Activated CD4-positive, alpha-beta T cell treated with anti-CD3 and anti-CD28 coated beads, Interleukin-2, amount 10 ng/mL, durations not matched to agents 24 days and 14 days (primary cell): ENCODE measurements around the gene TIFAB. TPM values are rescaled to one million over a fixed set of nuclear protein-coding genes. Genes with fewer than 3 reads are reported as not detected.
A peak's percentile ranks its signal among the peaks of the same experiment; 100 is the strongest.

ENCODE experiments used
- DNase-seq: peaks from one replicate; pipeline ENCODE4 v3.0.0; 2022
- H3K27ac Mint-ChIP-seq: one replicate; pipeline ENCODE4 v1.8.0; 2022; ENCODE audit warnings: mild to moderate bottlenecking, mixed read lengths
- H3K27me3 Mint-ChIP-seq: one replicate; pipeline ENCODE4 v1.8.0; 2022; ENCODE audit warnings: mixed read lengths
- H3K36me3 Mint-ChIP-seq: one replicate; pipeline ENCODE4 v1.8.0; 2022; ENCODE audit warnings: low read depth, mild to moderate bottlenecking, mixed read lengths
- H3K4me1 Mint-ChIP-seq: one replicate; pipeline ENCODE4 v1.8.0; 2021; ENCODE audit warnings: mixed read lengths
- H3K4me3 Mint-ChIP-seq: one replicate; pipeline ENCODE4 v1.8.0; 2022; ENCODE audit warnings: mild to moderate bottlenecking, moderate library complexity, mixed read lengths
- H3K9me3 Mint-ChIP-seq: one replicate; pipeline ENCODE4 v1.8.0; 2021; ENCODE audit warnings: mixed read lengths
- intact Hi-C: fragments of 100-400 bp; cut with micrococcal nuclease; formaldehyde crosslinking; loops from one replicate; pipeline ENCODE4 v1.15.1; 2023
- total RNA-seq: library from RNA; stranded (reverse); gene quantifications from 2 replicates; pipeline ENCODE4 v1.2.3, GENCODE V29; 2022

Gene TIFAB
- total RNA-seq, 1 donor from 2014 or later: not detected

DNA sequence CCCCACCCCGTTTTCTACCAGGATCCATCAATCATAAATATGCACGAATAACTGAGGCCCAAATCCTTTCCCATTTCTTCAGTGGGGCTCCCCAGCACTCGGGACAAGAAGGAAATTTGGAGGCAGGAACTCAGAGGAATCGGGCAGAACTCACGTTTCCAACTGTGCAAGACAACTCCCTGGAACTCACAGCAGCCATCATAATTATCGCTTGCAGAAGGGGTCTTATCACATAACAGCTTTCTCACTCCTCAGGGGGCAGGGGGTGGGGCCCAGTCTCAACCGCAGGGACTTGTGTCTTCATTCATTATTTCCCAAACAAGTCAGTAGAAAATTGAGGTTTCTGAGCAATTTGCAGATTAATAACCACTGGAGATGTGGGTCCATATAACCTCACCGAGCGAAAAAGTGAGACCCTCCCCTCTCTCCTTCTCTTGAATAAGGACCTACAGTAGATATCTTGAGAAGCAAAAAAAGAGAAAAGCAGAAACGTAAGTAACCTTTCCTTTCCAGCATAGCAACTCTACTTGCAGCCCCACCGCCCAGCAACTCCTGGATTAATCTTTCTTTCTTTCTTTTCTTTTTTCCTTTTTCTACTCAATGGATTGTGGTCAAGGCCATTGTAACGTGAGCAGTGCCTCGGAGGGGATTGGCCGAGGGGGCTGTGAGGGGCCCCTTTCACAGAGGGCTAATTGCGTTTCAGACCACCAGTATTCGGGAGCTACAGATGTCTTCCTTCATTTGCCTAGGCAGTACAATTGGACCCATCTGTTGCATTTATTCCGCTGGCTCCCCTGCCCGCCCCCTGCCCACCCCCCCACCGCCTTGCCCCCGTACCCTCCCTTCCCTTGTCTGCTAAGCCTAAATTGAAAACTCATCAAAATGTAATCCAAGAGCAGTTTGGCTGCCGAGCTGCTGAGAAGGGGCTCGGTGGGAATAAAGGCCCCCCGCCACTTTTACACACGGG, 24.7 kb upstream of the TIFAB start:
- Mint-ChIP-seq H3K9me3 (no peaks in the 10 kb centered on the region), H3K4me3 (no peak overlapping the region), H3K27me3 (peaks cover 16% of the 10 kb centered on the region), H3K4me1 (no peaks in the 10 kb centered on the region), H3K36me3 (no peaks in the 10 kb centered on the region), H3K27ac (no peak overlapping the region)
- no peak for DNase-seq
- intact Hi-C loops: no loop called here

DNA sequence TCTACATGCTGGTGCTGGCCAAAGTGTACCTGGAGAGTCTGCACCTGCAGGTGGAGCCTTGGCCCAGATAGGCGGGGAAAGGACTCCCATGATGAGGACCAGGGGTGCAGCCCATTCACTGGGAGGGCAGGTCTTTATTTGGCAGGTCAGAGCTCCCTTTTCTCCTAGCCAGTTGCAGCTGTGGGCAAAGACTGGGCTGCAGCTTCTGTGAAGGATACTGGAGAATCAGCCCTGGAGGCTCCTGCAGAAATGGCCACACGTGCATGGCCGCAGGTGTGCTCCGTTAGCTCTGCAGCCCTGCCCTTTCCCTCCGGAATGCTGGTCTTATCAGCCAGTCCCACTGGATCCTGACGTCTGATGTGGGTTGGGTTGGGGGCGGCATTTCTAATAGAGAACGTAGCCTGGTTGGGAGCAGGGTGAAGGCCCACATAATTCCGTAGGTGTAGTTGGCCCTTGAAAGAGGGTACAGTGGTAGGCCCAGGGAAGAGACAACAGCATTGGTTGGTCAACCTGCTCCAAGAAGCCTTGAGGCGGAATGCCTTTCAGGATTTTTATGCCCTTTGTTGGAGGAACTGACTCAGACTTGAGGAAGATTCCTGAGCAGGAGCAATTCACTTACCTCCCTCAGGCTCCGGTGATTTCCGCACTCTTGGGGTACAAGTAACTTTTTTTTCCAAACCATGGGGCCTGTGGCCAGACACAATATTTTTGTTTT, 22.0 kb upstream of the TIFAB start:
- Mint-ChIP-seq H3K9me3 (no peaks in the 10 kb centered on the region), H3K4me1 (no peaks in the 10 kb centered on the region), H3K27me3 (peaks cover 26% of the 10 kb centered on the region), H3K27ac (no peak overlapping the region), H3K36me3 (no peaks in the 10 kb centered on the region), H3K4me3 (no peak overlapping the region)
- intact Hi-C loops: no loop called here
- DNase-seq: no peak

DNA sequence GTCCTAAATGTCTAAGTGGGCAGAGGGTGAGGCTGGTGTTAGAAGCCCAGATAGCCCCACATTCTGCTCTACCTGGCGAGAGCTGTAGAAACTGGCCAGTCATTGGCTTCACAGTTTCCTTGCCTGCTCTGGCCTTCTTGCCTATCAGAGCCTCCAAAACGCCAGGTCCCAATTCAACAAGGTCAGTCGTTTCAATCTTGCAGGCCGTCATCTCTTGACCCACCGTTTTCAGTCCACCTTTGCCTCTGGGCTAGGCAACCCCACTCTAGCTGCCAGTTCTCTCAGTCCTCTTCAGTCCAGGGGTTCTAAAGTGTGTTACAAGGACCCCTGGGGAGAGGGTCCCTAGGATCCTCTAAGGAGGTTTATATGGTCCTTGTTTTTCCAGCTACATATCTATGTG, 20.0 kb upstream of the TIFAB start:
- Mint-ChIP-seq H3K36me3 (no peaks in the 10 kb centered on the region), H3K27me3 (peaks cover 36% of the 10 kb centered on the region), H3K4me3 (no peak overlapping the region), H3K27ac (no peak overlapping the region), H3K4me1 (no peaks in the 10 kb centered on the region), H3K9me3 (no peaks in the 10 kb centered on the region)
- DNase-seq: no peak
- intact Hi-C loops: no loop called here

DNA sequence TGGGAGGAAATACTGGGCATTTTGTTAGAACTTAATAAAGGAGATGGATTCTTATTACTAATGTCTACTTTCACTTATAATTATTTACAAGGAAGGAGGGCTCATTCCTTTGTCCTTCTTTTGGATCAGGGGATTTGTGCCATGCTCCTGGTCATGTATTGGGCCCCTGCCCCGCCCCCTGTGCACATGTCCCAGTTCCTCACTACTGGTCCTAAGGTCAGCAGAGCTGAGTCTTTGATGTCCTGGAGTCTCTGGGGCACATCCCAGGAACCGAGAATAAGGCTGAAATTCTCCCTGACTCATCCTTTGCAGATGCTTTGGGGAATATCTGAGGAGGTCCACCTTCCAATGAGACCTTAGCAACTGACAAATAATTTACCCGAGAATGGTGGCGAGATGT, 19.6 kb upstream of the TIFAB start:
- no peak overlapping the region for H3K27ac Mint-ChIP-seq
- intact Hi-C loops: no loop called here
- H3K36me3 Mint-ChIP-seq: no peaks in the 10 kb centered on the region
- no peak for DNase-seq
- H3K9me3 Mint-ChIP-seq: no peaks in the 10 kb centered on the region
- no peaks in the 10 kb centered on the region for H3K4me1 Mint-ChIP-seq
- H3K4me3 Mint-ChIP-seq: no peak overlapping the region
- peaks cover 37% of the 10 kb centered on the region for H3K27me3 Mint-ChIP-seq

DNA sequence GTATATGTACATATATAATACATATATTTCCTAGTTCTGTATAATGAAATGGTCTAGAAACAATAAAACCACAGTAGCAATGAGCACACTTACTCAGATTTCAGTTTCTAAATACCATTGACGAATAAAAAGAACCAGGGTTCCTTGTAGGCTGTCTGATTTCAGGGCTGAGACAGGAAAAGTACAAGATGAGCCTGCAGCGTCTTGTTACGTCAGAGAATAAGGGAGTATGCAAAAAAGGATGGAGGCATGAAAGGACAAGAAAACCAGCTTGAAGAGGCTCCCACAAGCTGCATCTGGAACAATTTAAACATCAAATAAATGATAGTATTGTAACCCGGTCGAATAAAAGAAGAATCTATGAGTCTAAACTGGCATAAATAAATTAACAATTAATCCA, 17.8 kb upstream of the TIFAB start:
- peaks cover 4% of the 10 kb centered on the region for H3K4me1 Mint-ChIP-seq
- H3K27me3 Mint-ChIP-seq: peaks cover 43% of the 10 kb centered on the region
- H3K9me3 Mint-ChIP-seq: no peaks in the 10 kb centered on the region
- DNase-seq: no peak
- no peak overlapping the region for H3K4me3 Mint-ChIP-seq
- no peak overlapping the region for H3K27ac Mint-ChIP-seq
- intact Hi-C loops: loop anchor here (5.0 kb wide), 1 partner anchor 97 kb away; no protein-coding TSS in a partner anchor
- H3K36me3 Mint-ChIP-seq: no peaks in the 10 kb centered on the region

DNA sequence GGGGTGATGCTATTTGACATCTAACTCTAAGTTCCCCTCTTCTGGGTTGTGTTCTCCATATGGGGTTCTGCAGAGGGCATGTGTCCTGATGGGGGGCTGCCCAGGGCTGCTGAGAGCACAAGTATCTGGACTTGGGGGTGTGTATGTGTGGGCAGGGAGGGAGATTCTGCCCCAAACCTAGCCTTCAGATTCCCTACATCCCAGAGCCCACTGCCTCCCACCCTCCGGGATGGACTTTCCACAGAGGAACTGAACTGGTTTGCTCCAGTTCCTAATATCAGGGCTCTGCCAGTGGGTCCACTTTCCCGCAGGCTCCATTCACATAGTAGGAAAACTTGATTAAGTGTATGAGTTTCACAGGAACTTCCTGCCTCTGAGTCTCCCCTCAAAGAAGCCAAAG, 16.4 kb upstream of the TIFAB start:
- intact Hi-C loops: loop anchor here (5.0 kb wide), 1 partner anchor 99 kb away; no protein-coding TSS in a partner anchor
- DNase-seq: no peak

DNA sequence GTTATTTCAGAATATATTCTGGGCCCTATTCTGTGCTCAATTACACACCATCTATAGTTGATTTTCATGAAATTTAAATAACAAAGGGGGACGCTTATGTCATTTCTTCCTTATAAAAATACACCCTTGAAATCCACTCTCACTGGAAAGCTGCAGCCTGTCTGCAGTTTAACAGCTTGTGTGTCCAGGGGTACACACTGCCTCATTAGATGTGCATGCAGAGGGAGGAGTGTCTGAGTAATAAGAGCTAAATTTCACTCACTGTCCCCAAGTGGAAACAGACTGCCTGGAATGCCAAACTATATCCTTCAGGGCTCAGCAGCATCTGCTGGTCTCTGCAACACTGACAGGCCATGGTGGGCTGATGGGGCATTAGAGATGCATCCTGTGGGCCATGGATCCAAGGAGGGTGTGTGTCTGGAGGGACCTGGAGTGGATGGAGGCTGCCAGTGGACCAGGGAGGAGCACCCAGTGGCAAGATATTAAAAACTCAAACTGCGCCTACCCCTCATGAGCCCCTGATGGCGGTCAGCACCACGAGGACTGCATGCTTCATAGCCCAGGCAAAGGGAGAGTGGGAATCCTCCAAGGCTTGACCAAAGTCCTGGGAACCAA, 15.8 kb upstream of the TIFAB start:
- no peak for DNase-seq
- Mint-ChIP-seq H3K27me3 (peaks cover 44% of the 10 kb centered on the region), H3K4me3 (no peak overlapping the region), H3K4me1 (peaks cover 4% of the 10 kb centered on the region), H3K36me3 (no peaks in the 10 kb centered on the region), H3K9me3 (no peaks in the 10 kb centered on the region), H3K27ac (no peak overlapping the region)
- intact Hi-C loops: loop anchor here (5.0 kb wide), 1 partner anchor 99 kb away; no protein-coding TSS in a partner anchor

More for the DNA sequence above, 16.4 kb upstream of the TIFAB start:
- no peaks in the 10 kb centered on the region for H3K9me3 Mint-ChIP-seq
- peaks cover 4% of the 10 kb centered on the region for H3K4me1 Mint-ChIP-seq
- H3K27ac Mint-ChIP-seq: no peak overlapping the region
- H3K36me3 Mint-ChIP-seq: no peaks in the 10 kb centered on the region
- H3K4me3 Mint-ChIP-seq: no peak overlapping the region
- peaks cover 43% of the 10 kb centered on the region for H3K27me3 Mint-ChIP-seq

DNA sequence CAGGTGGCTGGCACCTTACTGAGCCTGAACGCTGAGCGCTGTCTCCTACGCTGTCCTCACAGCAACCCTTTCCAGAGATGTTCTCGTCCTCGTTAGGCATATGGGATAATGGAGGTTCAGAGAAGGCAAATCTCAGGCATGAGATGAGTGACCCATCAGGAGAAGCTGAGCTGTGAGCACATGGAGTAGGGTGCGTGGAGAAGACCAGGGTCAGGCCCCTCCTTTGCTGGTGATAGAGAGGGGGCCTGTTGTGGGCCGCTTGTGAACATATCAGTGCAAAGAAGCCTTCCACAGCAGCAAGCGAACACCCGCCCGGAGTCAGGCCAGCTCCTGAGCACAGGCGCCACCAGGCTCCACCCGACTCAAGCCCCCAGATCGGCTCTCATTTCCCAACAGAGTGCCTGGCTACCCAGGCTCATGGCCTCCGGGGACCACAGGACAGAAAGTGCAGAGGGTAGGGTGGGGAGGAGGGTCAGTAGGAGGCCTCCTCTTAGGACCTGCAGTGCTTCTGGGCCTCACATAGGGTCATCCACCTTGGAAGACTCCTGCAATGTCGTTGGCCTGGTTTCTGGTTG, 15.0 kb upstream of the TIFAB start:
- Mint-ChIP-seq H3K27me3 (peaks cover 42% of the 10 kb centered on the region), H3K9me3 (no peaks in the 10 kb centered on the region), H3K36me3 (no peaks in the 10 kb centered on the region), H3K4me1 (peaks cover 7% of the 10 kb centered on the region), H3K4me3 (no peak overlapping the region), H3K27ac (no peak overlapping the region)
- intact Hi-C loops: loop anchor here (5.0 kb wide), 1 partner anchor 100 kb away; no protein-coding TSS in a partner anchor
- DNase-seq: no peak

DNA sequence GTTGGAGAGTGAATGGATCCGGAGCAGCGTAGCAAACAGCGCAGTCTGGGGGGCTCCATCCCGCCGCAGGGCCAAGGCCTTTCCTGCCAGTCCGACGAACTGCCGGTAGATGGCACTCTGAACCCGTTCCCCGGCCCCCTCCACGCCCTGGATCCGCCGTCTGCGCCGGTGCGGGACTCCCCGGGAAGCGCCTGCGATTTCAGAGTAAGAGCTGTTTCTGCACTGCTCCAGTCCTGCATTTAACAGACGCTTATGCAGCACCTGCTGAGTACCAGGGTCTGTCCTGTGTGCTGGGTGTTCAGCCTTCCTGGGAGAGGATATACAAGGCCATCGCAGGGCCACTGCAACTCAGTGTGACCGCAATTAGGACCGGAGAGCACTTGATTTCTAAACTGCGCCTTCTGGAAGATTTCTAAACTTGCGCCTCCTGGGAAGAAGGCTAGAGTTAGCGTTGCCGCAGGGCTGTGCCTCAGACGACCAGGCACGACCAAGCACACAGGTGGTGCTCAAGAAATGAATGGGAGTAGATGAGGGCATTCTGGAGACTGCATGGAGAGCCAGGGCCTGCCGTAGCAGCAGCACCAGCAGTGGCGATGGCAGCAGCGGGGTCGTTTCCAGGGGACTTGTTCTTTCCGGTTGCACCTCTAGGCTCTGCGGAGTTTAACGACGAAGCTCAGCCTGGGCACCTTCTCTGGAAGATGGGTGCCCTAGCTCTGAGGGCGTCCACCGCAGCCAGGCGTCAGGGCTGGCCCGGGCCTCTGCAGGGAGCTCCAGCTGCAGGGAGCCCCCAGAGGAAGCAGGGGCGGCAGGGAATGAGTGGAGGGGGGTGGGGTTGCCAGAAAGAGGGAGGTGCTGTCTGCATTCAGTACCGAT, 14.3 kb upstream of the TIFAB start:
- Mint-ChIP-seq H3K36me3 (no peaks in the 10 kb centered on the region), H3K4me3 (peak overlapping the region; percentile 61), H3K27me3 (peaks cover 38% of the 10 kb centered on the region), H3K27ac (no peak overlapping the region), H3K4me1 (peaks cover 7% of the 10 kb centered on the region), H3K9me3 (no peaks in the 10 kb centered on the region)
- intact Hi-C loops: loop anchor here (1.0 to 5.0 kb wide), 2 partner anchors 86 to 101 kb away; no protein-coding TSS in a partner anchor
- DNase-seq: peak; percentile 94

DNA sequence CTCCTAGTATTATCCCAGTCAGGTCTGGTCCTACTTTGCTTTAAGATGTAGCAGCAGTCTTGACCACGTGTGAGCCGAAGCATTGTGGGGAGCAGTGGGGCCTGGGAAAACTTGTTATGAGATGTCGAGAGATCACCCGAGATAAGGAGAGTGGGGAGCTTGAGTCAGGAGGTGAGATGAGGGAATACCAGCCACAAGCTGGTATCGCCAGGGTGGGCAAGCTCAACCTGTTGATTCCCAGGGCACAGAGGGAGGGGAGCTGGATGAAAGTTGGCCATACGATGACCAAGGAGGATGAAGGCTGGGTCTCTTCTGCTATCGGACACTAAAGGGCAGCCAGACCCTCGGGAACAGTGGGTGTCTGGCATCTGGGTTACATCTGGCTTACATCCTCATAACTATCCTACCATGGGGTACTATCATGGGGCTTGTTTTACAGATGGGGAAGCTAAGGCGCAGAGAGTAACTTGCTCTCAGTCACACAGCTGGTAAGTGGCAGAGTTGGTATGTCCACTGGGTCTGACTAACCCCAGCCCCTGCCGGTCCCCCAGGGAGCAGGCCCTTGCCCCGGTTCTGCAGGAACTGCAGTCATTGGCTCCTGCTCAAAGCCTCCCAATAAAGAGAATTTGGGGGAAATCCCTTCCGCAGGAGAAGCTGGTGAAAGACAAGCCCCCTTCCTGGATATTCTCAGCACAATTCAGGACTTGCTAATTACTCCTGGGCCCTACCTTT, 13.4 kb upstream of the TIFAB start:
- peaks cover 7% of the 10 kb centered on the region for H3K4me1 Mint-ChIP-seq
- H3K27me3 Mint-ChIP-seq: peaks cover 34% of the 10 kb centered on the region

DNA sequence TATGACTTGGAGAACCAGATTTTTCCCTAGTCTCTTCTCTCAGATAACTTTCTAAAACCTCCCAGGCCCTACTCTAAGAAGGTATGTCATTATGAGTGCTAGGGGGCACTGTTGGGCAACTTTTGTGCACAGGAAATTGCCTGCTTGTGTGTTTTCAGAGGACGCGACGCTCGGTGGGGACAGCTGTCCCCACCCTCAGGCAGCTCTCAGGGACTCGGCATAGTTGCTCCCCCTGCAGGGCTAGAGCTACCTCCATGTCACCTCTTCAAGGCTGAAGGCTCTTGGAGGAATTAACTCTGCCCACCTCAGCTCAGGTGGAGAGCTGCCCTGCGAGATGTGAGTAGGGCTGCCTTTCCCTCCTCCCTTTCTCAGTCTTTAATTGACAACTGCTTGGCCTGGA, 10.2 kb upstream of the TIFAB start:
- Mint-ChIP-seq H3K9me3 (no peaks in the 10 kb centered on the region), H3K27ac (no peak overlapping the region), H3K4me3 (no peak overlapping the region), H3K36me3 (no peaks in the 10 kb centered on the region), H3K4me1 (peaks cover 7% of the 10 kb centered on the region), H3K27me3 (peaks cover 25% of the 10 kb centered on the region)
- intact Hi-C loops: loop anchor here (1.0 kb wide), 1 partner anchor 90 kb away; no protein-coding TSS in a partner anchor
- peak; percentile 87 for DNase-seq

More for the DNA sequence above, 13.4 kb upstream of the TIFAB start:
- no peaks in the 10 kb centered on the region for H3K9me3 Mint-ChIP-seq
- H3K4me3 Mint-ChIP-seq: no peak overlapping the region
- no peaks in the 10 kb centered on the region for H3K36me3 Mint-ChIP-seq
- no peak for DNase-seq
- intact Hi-C loops: loop anchor here (1.0 to 5.0 kb wide), 2 partner anchors 87 to 102 kb away; no protein-coding TSS in a partner anchor
- H3K27ac Mint-ChIP-seq: no peak overlapping the region

DNA sequence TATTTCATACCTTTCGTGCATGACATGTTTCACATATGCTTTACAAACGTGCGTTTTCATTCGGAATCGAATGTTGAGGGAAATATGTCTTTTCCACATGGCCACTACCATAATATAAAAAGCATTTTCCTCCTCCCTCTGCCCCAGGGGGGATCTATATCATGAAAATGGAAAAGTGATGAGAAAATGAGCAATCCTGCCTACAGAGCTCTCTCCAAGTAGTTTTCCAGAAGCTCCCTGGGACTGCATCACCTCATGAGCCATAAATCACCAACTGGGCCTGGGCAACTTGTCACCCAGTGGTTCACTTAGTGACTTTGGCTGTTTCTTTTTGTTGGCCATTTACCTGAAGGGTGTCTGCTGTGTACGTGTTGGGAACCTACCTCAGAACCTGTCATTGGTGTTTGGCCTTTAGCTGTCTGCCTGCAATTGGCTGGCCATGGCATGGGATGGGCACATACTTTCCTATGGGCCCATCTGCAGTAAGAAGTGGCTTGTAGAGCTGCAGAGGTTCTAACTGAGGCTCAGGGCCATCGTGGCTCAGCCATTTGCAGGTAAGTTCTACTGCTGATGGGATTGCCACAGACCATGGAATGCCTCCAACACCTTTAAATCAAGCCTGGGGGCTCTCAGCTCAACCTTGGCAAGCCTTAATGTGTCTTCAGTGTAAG, 9.5 kb upstream of the TIFAB start:
- no peak for DNase-seq
- H3K27ac Mint-ChIP-seq: no peak overlapping the region
- peaks cover 24% of the 10 kb centered on the region for H3K27me3 Mint-ChIP-seq
- peaks cover 7% of the 10 kb centered on the region for H3K4me1 Mint-ChIP-seq
- H3K36me3 Mint-ChIP-seq: no peaks in the 10 kb centered on the region
- H3K9me3 Mint-ChIP-seq: no peaks in the 10 kb centered on the region
- intact Hi-C loops: loop anchor here (1.0 kb wide), 1 partner anchor 91 kb away; no protein-coding TSS in a partner anchor
- H3K4me3 Mint-ChIP-seq: no peak overlapping the region
